IPS-15b (cell line): Measurements from ENCODE around the gene PLTP.
"Not testable (repeated sequence)": the region's sequence is repeated elsewhere in the genome, so short reads cannot be mapped to it uniquely, and the experiment has no call there.

Experiments
- H3K27me3 ChIP-seq: one replicate; pipeline ENCODE4 v1.6.1; 2013; ENCODE audit warnings: low read length; ENCODE audit not compliant: control insufficient read depth, insufficient read depth
- H3K36me3 ChIP-seq: one replicate; pipeline ENCODE4 v1.6.1; 2013; ENCODE audit warnings: low read length; ENCODE audit not compliant: control insufficient read depth, insufficient read depth
- H3K4me1 ChIP-seq: one replicate; pipeline ENCODE4 v1.6.1; 2013; ENCODE audit warnings: mild to moderate bottlenecking, low read length; ENCODE audit not compliant: control insufficient read depth, insufficient read depth
- H3K4me3 ChIP-seq: one replicate; pipeline ENCODE4 v1.5.1; 2013; ENCODE audit warnings: low read depth, low read length
- H3K9ac ChIP-seq: one replicate; pipeline ENCODE4 v1.6.1; 2013; ENCODE audit warnings: low read depth, mild to moderate bottlenecking, low read length
- H3K9me3 ChIP-seq: one replicate; pipeline ENCODE4 v1.6.1; 2013; ENCODE audit warnings: mild to moderate bottlenecking, low read length; ENCODE audit not compliant: control insufficient read depth, insufficient read depth

PLTP gene

GRCh38 chr20:45911486-45912343, at the start of gene PLTP:
PLTP (minus strand) TSS chr20:45912155; CDS start chr20:45911452, 703 bp downstream.
- Histone ChIP-seq H3K4me1 (peaks cover 3% of the 10 kb centered on the region), H3K9me3 (no peaks in the 10 kb centered on the region), H3K9ac (peak within 1 kb of the TSS; percentile 79), H3K4me3 (peak within 1 kb of the TSS; percentile 85), H3K27me3 (peaks cover 3% of the 10 kb centered on the region), H3K36me3 (peaks cover 12% of the 10 kb centered on the region)

- H3K36me3 ChIP-seq: peaks cover 60% of the 10 kb centered on the region
- H3K9me3 ChIP-seq: no peaks in the 10 kb centered on the region
- no peak overlapping the region for H3K4me3 ChIP-seq
- H3K4me1 ChIP-seq: no peaks in the 10 kb centered on the region
- H3K9ac ChIP-seq: no peak overlapping the region
- H3K27me3 ChIP-seq: no peaks in the 10 kb centered on the region
Measured at GRCh38 chr20:45959956-45960630, 48.1 kb upstream of the PLTP start.

DNA sequence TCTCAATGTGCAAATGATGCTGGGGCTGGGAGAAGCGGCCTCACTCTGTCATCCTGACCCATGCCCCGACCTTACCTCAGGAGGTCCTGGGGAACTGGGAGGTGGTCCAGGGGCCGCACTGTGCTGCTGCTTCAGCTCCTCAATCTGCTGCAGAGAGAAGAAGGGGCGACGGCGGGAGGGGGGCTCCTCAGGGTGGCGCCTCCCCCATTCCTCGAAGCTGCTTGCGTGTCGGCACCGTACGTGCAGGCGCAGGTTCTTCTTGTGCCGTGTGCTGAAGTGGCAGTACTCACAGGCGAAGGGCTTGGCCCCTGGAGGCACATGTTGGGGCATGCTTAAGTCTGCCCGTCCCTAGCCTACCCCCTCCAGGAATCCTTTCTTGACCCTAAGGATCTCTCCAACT, 47.2 kb upstream of the PLTP start:
- no peak overlapping the region for H3K9ac ChIP-seq
- H3K4me3 ChIP-seq: no peak overlapping the region
- no peaks in the 10 kb centered on the region for H3K27me3 ChIP-seq
- no peaks in the 10 kb centered on the region for H3K9me3 ChIP-seq
- H3K4me1 ChIP-seq: no peaks in the 10 kb centered on the region
- H3K36me3 ChIP-seq: peaks cover 54% of the 10 kb centered on the region

- Histone ChIP-seq H3K4me3 (no peak overlapping the region), H3K4me1 (no peaks in the 10 kb centered on the region), H3K27me3 (no peaks in the 10 kb centered on the region), H3K36me3 (peaks cover 54% of the 10 kb centered on the region), H3K9ac (no peak overlapping the region), H3K9me3 (no peaks in the 10 kb centered on the region)
Measured at GRCh38 chr20:45958593-45958992, 46.6 kb upstream of the PLTP start.

DNA sequence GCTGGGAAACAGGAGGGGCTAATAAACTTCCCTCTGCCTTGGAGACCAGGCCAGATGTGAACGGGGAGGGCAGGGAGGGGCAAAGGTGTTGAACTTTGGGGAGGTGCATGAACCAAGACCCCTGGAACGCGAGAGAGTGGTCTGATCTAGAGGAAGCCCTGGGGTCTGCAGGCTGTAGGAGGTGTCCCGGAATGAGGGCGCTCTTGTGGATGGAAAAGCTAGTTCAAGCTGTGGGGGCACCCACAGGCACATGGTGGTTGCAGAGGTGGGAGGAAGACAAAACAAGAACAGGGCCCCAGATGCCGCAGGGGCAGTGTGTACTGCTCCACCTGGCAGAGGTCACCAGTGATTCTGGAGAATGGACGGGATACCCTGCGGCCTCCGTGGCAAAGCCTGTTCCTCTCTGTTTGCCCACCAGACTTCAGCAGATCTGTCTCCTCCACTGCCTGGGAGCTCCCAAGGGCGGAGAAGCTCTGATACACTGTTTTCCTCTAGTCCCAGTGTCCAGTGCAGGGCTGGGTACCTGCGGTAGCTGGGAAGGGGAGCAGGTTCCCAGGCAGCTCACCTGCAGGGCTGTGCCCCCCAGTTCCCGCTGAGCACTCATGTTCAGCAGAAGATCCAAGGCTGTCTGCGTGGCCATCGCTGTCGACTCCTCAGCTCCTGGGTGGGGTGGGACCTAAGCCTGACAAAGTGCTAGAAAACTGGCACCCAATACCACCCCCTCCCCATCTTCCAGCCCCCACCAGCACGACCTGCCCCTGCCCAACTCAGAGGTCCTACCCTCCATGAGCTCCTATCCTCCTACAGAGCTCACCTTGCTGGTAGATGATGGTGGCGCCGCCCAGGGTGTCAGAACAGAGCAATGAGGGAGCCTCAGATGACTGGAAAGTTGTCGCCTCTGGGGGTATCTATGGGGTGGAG, 45.3 kb upstream of the PLTP start:
- Histone ChIP-seq H3K9ac (no peak overlapping the region), H3K27me3 (no peaks in the 10 kb centered on the region), H3K4me1 (no peaks in the 10 kb centered on the region), H3K36me3 (peaks cover 54% of the 10 kb centered on the region), H3K9me3 (no peaks in the 10 kb centered on the region), H3K4me3 (no peak overlapping the region)

DNA sequence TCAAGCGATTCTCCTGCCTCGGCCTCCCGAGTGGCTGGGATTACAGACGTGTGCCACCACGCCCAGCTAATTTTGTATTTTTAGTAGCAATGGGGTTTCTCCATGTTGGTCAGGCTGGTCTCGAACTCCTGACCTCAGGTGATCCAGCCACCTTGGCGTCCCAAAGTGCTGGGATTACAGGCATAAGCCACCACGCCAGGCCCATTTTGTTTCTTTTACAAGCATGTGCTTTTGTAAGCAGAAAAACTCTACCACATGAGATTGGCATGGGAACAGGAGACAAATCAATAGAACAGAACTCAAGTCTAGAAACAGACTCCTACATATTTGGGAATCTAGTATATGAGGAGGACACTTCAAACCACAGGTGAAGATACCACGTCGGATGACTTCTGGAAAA, 44.4 kb upstream of the PLTP start:
- H3K4me1 ChIP-seq, H3K9ac ChIP-seq, H3K9me3 ChIP-seq, H3K27me3 ChIP-seq, H3K4me3 ChIP-seq: not testable (repeated sequence)
- peaks cover 54% of the 10 kb centered on the region for H3K36me3 ChIP-seq

DNA sequence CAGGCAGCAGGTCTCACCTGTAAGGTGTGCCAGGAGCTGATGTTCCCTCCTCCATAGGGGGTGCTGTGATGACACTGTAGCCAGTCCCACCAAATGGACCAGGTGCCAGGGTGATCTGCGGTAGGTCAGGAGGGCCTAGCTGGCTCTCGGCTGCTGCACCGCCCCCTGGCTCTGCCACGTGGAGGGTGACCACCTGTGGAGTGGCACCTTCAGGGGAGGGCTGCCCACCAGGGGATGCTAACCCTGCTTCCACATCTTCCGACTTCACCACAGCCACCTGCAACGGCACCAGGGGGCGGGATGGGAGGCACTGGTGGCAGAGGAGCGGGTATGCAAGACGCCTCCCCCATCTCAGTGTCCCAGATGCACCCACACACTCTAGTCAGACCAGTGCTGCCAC, 41.7 kb upstream of the PLTP start:
- Histone ChIP-seq H3K9me3 (no peaks in the 10 kb centered on the region), H3K4me3 (no peak overlapping the region), H3K9ac (no peak overlapping the region), H3K27me3 (no peaks in the 10 kb centered on the region), H3K4me1 (no peaks in the 10 kb centered on the region), H3K36me3 (peaks cover 42% of the 10 kb centered on the region)

DNA sequence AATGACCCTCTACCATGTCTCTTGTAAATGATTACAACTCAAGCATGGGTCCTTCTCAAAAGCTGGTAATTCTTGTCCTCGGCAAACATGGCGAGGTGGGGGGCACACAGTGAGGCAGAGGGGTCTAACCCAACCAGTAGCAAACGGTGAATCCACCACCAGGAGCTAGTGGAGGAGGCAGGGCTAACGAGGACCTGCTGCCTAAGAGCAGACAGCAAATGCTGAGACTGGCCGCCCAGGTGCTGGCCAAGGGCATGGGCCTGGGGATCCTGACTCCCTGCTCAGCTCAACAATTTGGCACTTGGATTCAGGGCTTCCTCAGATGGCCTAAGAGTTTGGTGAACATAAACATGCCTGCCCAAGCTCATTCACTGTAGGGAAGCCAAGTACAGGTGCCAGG, 40.9 kb upstream of the PLTP start:
- Histone ChIP-seq H3K4me1 (no peaks in the 10 kb centered on the region), H3K9ac (no peak overlapping the region), H3K36me3 (peaks cover 44% of the 10 kb centered on the region), H3K9me3 (no peaks in the 10 kb centered on the region), H3K27me3 (no peaks in the 10 kb centered on the region), H3K4me3 (no peak overlapping the region)

GRCh38 chr20:45951925-45952834, 40.2 kb upstream of the PLTP start:
- Histone ChIP-seq H3K36me3 (peaks cover 45% of the 10 kb centered on the region), H3K27me3 (no peaks in the 10 kb centered on the region), H3K4me3 (no peak overlapping the region), H3K9ac (no peak overlapping the region), H3K4me1 (no peaks in the 10 kb centered on the region), H3K9me3 (no peaks in the 10 kb centered on the region)

GRCh38 chr20:45950330-45950646, 38.3 kb upstream of the PLTP start:
- Histone ChIP-seq H3K9ac (no peak overlapping the region), H3K36me3 (peaks cover 63% of the 10 kb centered on the region), H3K4me3 (no peak overlapping the region), H3K9me3 (no peaks in the 10 kb centered on the region), H3K27me3 (no peaks in the 10 kb centered on the region), H3K4me1 (no peaks in the 10 kb centered on the region)
